Measurements from ENCODE around the gene EPB41L5. TPM values are rescaled to one million over a fixed set of nuclear protein-coding genes. Genes with fewer than 3 reads are reported as not detected.

EPB41L5 gene
- total RNA-seq = 10 to 100 TPM in 9 of 10 donors, 1 to 10 TPM in 1; 8.4 to 18.8 (median 14.3) TPM
- 1 to 10 TPM; 3.8 to 4.2 TPM for polyA plus RNA-seq
- long read RNA-seq, donor 1, partial matches to known transcripts = 1 of 3 reads
- long read RNA-seq, donor 1, other reads (novel, unspliced or antisense) = 2 of 3 reads
- long read RNA-seq, donor 2, full-length matches to known transcripts = 1 of 10 reads
- long read RNA-seq, donor 2, partial matches to known transcripts = 0 of 10 reads
- long read RNA-seq, donor 2, other reads (novel, unspliced or antisense) = 9 of 10 reads
- long read RNA-seq, donor 3, full-length matches to known transcripts = 1 of 8 reads
- long read RNA-seq, donor 3, partial matches to known transcripts = 1 of 8 reads
- long read RNA-seq, donor 3, other reads (novel, unspliced or antisense) = 6 of 8 reads

GRCh38 chr2:120012771-120013596 lies at the start of gene EPB41L5:
Gene EPB41L5 (plus strand): TSS chr2:120013077. CDS start chr2:120019085, 6,008 bp downstream.
- Histone ChIP-seq H3K9me3 (no peaks in the 10 kb centered on the region), H3K27me3 (peaks cover 0 to 9% (median 0%) of the 10 kb centered on the region in 7 donors), H3K36me3 (no peaks in the 10 kb centered on the region), H3K4me3 (peak within 1 kb of the TSS; percentile 57 to 98 (median 94)), H3K4me1 (peaks cover 0 to 26% (median 7%) of the 10 kb centered on the region in 9 donors), H3K27ac (peak within 1 kb of the TSS; percentile 70 to 90 (median 86))
- intact Hi-C loops (cut with DNase I) = loop anchor here in 1 of 10 donors (10.0 kb wide), 2 partner anchors 162 to 258 kb away; partner anchors contain the start of gene PTPN4
- peak; percentile 97 to 99 (median 99) for ATAC-seq
- peak in 3 of 9 donors; percentile 5 to 28 (median 15) for TF ChIP-seq CTCF (IDR thresholded peaks at IDR 0.05)
- WGBS, 2 donors = 0 to 1% methylated on average over 98 to 104 of the region's 104 CpGs
- DNase-seq = peak; percentile 89 to 95

- no peak for DNase-seq
- no peak for TF ChIP-seq CTCF (IDR thresholded peaks at IDR 0.05)
- no peak for ATAC-seq
- Histone ChIP-seq H3K27ac (no peak overlapping the region), H3K27me3 (no peaks in the 10 kb centered on the region), H3K4me1 (peaks cover 0 to 8% (median 0%) of the 10 kb centered on the region in 9 donors), H3K36me3 (peaks cover 0 to 14% (median 0%) of the 10 kb centered on the region in 9 donors), H3K9me3 (no peaks in the 10 kb centered on the region), H3K4me3 (no peak overlapping the region)
- intact Hi-C loops (cut with DNase I) = no loop called here
Observed at GRCh38 chr2:119981896-119982295, 31.0 kb upstream of the EPB41L5 start.

- intact Hi-C loops (cut with DNase I) = no loop called here
- H3K27ac ChIP-seq = no peak overlapping the region
- H3K27me3 ChIP-seq = no peaks in the 10 kb centered on the region
- 65 to 81% methylated on average over 2 of the region's 2 CpGs for WGBS, 2 donors
- ATAC-seq = no peak
- H3K9me3 ChIP-seq = no peaks in the 10 kb centered on the region
- TF ChIP-seq CTCF (IDR thresholded peaks at IDR 0.05) = no peak
- no peak overlapping the region for H3K4me3 ChIP-seq
- peaks cover 0 to 8% (median 0%) of the 10 kb centered on the region in 9 donors for H3K4me1 ChIP-seq
- peaks cover 0 to 8% (median 0%) of the 10 kb centered on the region in 9 donors for H3K36me3 ChIP-seq
- no peak for DNase-seq
Observed at GRCh38 chr2:119982506-119982905, 30.4 kb upstream of the EPB41L5 start.

- H3K36me3 ChIP-seq = peaks cover 0 to 2% (median 0%) of the 10 kb centered on the region in 9 donors
- H3K27ac ChIP-seq = no peak overlapping the region
- H3K4me1 ChIP-seq = peaks cover 0 to 8% (median 0%) of the 10 kb centered on the region in 9 donors
- no peak overlapping the region for H3K4me3 ChIP-seq
- DNase-seq (no peak), ATAC-seq (no peak)
- no peaks in the 10 kb centered on the region for H3K27me3 ChIP-seq
- intact Hi-C loops (cut with DNase I) = no loop called here
- TF ChIP-seq CTCF (IDR thresholded peaks at IDR 0.05) = no peak
- 75 to 88% methylated on average over 3 of the region's 3 CpGs for WGBS, 2 donors
- H3K9me3 ChIP-seq = no peaks in the 10 kb centered on the region
Observed at GRCh38 chr2:119983108-119983507, 29.8 kb upstream of the EPB41L5 start.

All from heart right ventricle (tissue), 16 donors.